ENCODE measurements around the gene SALL3. TPM values are rescaled to one million over a fixed set of nuclear protein-coding genes. Genes with fewer than 3 reads are reported as not detected.

The SALL3 gene
- polyA plus RNA-seq, 1 donor = under 0.01 TPM

GRCh38 chr18:79043288-79043687 lies 63.7 kb downstream of the SALL3 start:
- no peaks in the 10 kb centered on the region for H3K36me3 ChIP-seq (ENCODE audit: control insufficient read depth, insufficient read depth, low read length)
- no CpG with 5 or more reads among the region's 5 CpGs for WGBS (ENCODE audit: insufficient coverage, low lambda C conversion rate)
- H3K4me1 ChIP-seq (ENCODE audit: control insufficient read depth, insufficient read depth, low read length) = no peaks in the 10 kb centered on the region
- H3K4me3 ChIP-seq (ENCODE audit: low read length) = no peak overlapping the region
- H3K9me3 ChIP-seq (ENCODE audit: control insufficient read depth, low read depth, low read length) = no peaks in the 10 kb centered on the region
- DNase-seq = no peak
- no peaks in the 10 kb centered on the region for H3K27me3 ChIP-seq (ENCODE audit: control insufficient read depth, insufficient read depth, low read length)
- no peak overlapping the region for H3K27ac ChIP-seq (ENCODE audit: low read length)

GRCh38 chr18:79046522-79046921 lies 66.9 kb downstream of the SALL3 start:
- Histone ChIP-seq H3K27ac (ENCODE audit: low read length) (no peak overlapping the region), H3K4me1 (ENCODE audit: control insufficient read depth, insufficient read depth, low read length) (no peaks in the 10 kb centered on the region), H3K9me3 (ENCODE audit: control insufficient read depth, low read depth, low read length) (no peaks in the 10 kb centered on the region), H3K36me3 (ENCODE audit: control insufficient read depth, insufficient read depth, low read length) (no peaks in the 10 kb centered on the region), H3K4me3 (ENCODE audit: low read length) (no peak overlapping the region), H3K27me3 (ENCODE audit: control insufficient read depth, insufficient read depth, low read length) (no peaks in the 10 kb centered on the region)
- DNase-seq = no peak
- no CpG with 5 or more reads among the region's 14 CpGs for WGBS (ENCODE audit: insufficient coverage, low lambda C conversion rate)

GRCh38 chr18:79047556-79048244 lies 68.1 kb downstream of the SALL3 start:
- H3K36me3 ChIP-seq (ENCODE audit: control insufficient read depth, insufficient read depth, low read length) = no peaks in the 10 kb centered on the region
- H3K4me3 ChIP-seq (ENCODE audit: low read length) = no peak overlapping the region
- H3K27ac ChIP-seq (ENCODE audit: low read length) = no peak overlapping the region
- WGBS (ENCODE audit: insufficient coverage, low lambda C conversion rate) = no CpG with 5 or more reads among the region's 36 CpGs
- no peaks in the 10 kb centered on the region for H3K9me3 ChIP-seq (ENCODE audit: control insufficient read depth, low read depth, low read length)
- no peak for DNase-seq
- no peaks in the 10 kb centered on the region for H3K4me1 ChIP-seq (ENCODE audit: control insufficient read depth, insufficient read depth, low read length)
- no peaks in the 10 kb centered on the region for H3K27me3 ChIP-seq (ENCODE audit: control insufficient read depth, insufficient read depth, low read length)

GRCh38 chr18:79048245-79048632 lies 68.6 kb downstream of the SALL3 start:
- no peak for DNase-seq

GRCh38 chr18:79049506-79049905 lies 69.9 kb downstream of the SALL3 start:
- H3K4me3 ChIP-seq (ENCODE audit: low read length) = no peak overlapping the region
- H3K27ac ChIP-seq (ENCODE audit: low read length) = no peak overlapping the region
- no peaks in the 10 kb centered on the region for H3K4me1 ChIP-seq (ENCODE audit: control insufficient read depth, insufficient read depth, low read length)
- no CpG with 5 or more reads among the region's 3 CpGs for WGBS (ENCODE audit: insufficient coverage, low lambda C conversion rate)
- H3K27me3 ChIP-seq (ENCODE audit: control insufficient read depth, insufficient read depth, low read length) = no peaks in the 10 kb centered on the region
- no peak for DNase-seq
- no peaks in the 10 kb centered on the region for H3K9me3 ChIP-seq (ENCODE audit: control insufficient read depth, low read depth, low read length)
- no peaks in the 10 kb centered on the region for H3K36me3 ChIP-seq (ENCODE audit: control insufficient read depth, insufficient read depth, low read length)

More at GRCh38 chr18:79048245-79048632, 68.6 kb downstream of the SALL3 start:
- Histone ChIP-seq H3K27ac (ENCODE audit: low read length) (no peak overlapping the region), H3K27me3 (ENCODE audit: control insufficient read depth, insufficient read depth, low read length) (no peaks in the 10 kb centered on the region), H3K9me3 (ENCODE audit: control insufficient read depth, low read depth, low read length) (no peaks in the 10 kb centered on the region), H3K4me3 (ENCODE audit: low read length) (no peak overlapping the region), H3K36me3 (ENCODE audit: control insufficient read depth, insufficient read depth, low read length) (no peaks in the 10 kb centered on the region), H3K4me1 (ENCODE audit: control insufficient read depth, insufficient read depth, low read length) (no peaks in the 10 kb centered on the region)
- no CpG with 5 or more reads among the region's 8 CpGs for WGBS (ENCODE audit: insufficient coverage, low lambda C conversion rate)

Other genes with a start within 250 kb of the SALL3 start
- gene ATP9B, start 89.6 kb downstream of the SALL3 start, polyA plus RNA-seq = 19.9 TPM